D721Med (cell line): ENCODE results near the gene ZHX3.

Source experiments
- DNase-seq: peaks from one replicate; pipeline ENCODE4 v3.0.0; 2011; ENCODE audit warnings: low spot score; ENCODE audit not compliant: insufficient read length
- FAIRE-seq: peaks from 2 replicates; lab custom pipeline; 2011; peaks lifted over from hg19 to GRCh38; lab: Jason Lieb, UNC
- TF ChIP-seq, protein P1 (sequence below): IDR thresholded peaks from 2 replicates; pipeline ENCODE4 v1.5.1; 2012; ENCODE audit warnings: mild to moderate bottlenecking, control low read depth; ENCODE audit not compliant: insufficient read depth; ENCODE audit errors: missing control alignments

The ZHX3 gene

DNA sequence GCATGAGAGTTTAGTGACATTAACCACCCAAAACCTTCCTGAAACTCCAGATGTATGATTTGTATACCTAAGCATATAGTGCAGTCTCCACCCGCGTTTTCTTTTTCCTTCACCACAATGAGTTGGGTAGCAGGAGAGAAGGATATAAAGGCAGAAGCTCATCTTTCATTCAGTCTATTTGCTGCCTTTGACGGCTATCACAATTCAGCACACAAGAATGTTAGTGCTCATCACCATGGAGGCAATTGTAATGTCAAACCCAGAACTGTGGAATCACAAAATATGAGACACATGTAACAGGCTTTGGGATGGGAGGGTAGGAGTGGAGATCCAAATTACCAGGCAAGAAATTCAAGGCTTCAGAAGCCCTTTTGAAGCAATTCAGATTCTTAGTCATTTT lies 17.6 kb downstream of the ZHX3 start:
- TF ChIP-seq, protein P1, sequence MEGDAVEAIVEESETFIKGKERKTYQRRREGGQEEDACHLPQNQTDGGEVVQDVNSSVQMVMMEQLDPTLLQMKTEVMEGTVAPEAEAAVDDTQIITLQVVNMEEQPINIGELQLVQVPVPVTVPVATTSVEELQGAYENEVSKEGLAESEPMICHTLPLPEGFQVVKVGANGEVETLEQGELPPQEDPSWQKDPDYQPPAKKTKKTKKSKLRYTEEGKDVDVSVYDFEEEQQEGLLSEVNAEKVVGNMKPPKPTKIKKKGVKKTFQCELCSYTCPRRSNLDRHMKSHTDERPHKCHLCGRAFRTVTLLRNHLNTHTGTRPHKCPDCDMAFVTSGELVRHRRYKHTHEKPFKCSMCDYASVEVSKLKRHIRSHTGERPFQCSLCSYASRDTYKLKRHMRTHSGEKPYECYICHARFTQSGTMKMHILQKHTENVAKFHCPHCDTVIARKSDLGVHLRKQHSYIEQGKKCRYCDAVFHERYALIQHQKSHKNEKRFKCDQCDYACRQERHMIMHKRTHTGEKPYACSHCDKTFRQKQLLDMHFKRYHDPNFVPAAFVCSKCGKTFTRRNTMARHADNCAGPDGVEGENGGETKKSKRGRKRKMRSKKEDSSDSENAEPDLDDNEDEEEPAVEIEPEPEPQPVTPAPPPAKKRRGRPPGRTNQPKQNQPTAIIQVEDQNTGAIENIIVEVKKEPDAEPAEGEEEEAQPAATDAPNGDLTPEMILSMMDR, result no peak
- FAIRE-seq (no peak), DNase-seq (no peak)

DNA sequence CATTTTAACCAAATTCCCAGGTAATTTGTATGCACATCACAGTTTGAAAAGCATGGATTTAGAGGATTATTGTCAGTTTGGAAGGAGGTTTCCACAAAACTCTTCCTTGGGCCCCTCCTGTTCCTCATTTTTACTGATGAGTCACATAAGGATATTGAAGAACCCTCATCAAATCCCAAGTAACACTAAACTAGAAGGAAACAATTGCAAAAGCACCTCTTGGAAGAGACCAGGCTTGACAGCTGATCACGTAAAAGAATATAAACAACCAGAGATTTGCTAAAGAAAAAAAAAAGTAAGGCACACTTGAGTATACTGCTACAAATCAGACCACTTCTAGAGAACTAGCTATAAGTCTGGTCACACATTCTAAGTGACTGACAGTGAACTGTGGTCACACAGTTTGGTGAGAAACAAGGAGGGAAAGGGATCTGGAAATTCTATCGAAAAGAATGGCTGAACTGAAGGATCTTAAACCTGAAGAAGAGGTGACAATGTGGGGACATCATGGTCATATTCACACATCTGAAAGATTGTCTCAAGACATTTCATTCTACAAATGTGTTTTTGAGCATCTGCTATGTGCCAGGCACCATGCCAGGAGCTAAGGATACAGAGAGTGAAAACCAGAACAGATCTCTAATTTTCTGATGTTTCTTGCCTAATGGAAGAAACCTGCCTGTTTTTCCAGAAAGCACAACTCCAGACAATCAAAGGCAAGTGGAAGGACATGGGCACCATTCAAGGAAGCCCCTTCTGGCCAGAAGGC lies 24.1 kb downstream of the ZHX3 start:
- DNase-seq (no peak), FAIRE-seq (no peak)
- TF ChIP-seq, protein P1, result no peak

DNA sequence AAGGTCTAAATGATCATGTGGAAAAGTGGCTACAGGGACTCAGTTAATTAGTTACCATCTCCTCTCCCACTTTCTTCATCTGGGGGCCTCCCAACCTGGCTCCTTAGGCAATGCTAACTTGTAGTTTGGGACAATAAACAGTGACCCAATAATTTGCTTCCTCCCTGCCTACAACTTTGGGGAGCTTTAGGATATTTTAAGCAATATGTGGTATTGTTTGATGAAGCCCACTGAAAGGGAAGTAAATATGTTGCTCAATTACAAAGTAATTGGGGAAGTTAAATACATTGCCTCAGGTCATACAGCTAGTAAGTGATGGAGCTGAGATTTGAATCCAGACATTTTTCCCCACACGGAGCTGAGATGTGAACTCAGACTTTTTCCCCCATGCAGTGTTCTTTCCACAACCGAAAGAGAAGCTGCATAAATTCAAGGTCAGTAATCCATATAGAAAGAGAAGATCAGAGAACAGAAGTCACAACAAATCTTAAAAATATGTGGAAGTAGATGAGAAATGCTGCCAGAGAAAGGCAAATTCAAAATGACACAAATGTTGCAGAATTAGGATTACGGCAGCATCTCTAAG lies 26.6 kb downstream of the ZHX3 start:
- TF ChIP-seq, protein P1, result no peak
- no peak for FAIRE-seq

DNA sequence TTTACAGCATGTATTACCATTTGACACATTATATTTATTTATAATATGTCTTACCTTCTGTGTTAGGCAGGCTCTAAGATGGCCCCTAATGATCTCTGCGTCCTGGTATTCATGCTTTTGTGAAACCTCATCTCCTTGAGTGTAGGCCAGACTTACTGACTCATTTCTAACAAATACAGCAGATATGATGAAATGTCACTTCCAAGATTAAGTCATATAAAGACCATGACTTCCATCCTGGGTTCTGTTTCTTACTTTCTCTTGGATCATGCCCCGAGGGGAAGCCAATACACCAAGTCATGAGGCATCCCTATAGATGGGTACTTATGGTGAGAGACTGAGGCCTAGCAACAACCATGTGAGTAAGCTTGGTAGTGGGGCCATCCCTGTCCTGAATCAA lies 30.2 kb downstream of the ZHX3 start:
- DNase-seq, result no peak

More for the DNA sequence above, 26.6 kb downstream of the ZHX3 start:
- no peak for DNase-seq

DNA sequence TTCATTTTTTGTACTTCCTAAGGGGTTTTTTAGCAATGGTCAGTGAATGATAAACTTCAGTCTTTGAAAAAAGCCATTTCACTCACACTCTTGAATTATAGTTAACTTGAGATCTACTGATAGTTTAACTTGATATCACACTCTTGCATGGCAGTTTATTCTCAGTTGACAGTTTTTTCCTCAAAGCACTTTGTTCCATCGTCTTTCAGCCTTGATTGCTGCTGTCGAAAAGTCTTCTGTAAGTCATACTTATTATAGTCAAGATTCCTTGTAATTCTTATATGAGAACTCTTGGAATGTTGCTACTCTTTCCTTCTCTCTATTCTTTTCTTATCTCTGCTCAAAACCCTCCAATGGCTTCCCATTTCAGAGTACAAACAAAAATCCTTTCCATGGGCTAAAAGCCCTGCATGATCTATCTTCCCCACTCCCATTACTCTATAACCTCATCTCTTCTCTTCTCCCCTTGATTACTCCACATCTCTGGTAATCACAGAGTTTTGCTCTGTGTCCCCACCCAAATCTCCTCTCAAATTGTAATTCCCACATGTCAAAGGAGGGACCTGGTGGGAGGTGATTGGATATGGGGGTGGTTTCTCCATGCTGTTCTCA lies 31.2 kb downstream of the ZHX3 start:
- FAIRE-seq, result no peak
- DNase-seq, result no peak
- TF ChIP-seq, protein P1, result no peak

More for the DNA sequence above, 30.2 kb downstream of the ZHX3 start:
- no peak for FAIRE-seq
- TF ChIP-seq, protein P1, result no peak

DNA sequence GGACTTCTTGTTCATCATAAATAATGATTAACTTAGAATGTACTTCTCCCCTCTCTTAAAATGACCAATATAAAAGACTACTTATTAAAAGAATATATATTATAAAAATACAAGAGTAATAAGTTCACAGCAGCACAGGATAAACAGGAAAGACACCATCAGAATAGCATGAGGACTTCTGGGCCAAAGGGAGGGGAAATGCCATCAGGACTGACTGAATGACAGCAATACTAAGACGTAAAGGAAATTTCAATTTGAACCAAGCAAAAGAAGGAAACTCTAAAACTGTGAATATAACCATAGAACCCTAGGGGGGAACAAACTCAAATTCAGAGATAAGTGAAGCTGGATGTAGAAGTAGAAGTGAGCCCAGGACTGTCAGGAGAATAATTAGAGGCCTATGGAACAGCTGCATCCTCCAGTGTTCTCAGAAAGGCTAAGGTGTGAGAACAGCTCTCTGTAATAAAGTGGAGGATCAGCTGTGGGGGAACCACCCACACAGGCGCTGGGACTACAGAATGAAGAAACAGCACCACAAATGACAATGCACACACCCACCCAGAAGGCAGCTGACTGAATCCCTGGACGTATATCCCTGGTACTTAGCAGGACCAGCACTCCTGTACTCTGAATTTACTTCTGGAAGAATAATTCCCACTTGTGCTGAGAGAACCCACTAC lies 37.8 kb downstream of the ZHX3 start:
- FAIRE-seq (no peak), DNase-seq (no peak)
- TF ChIP-seq, protein P1, result no peak
